ENCODE data around the gene PRELID3B.

- no peak for TF ChIP-seq CTCF (IDR thresholded peaks at IDR 0.05)
- TF ChIP-seq POLR2A (IDR thresholded peaks at IDR 0.05): no peak
Measured at GRCh38 chr20:59025511-59025910, 17.1 kb downstream of the PRELID3B start.

Data from suprapubic skin (tissue), 3 donors.